GM19372 (cell line): ENCODE data around the gene SMARCD2.
"Not testable (repeated sequence)": the region's sequence is repeated elsewhere in the genome, so short reads cannot be mapped to it uniquely, and the experiment has no call there.

ENCODE experiments used
- ATAC-seq: cut with Tn5 transposase; IDR thresholded peaks from one replicate; pipeline ENCODE4 v1.9.1; 2021; ENCODE audit warnings: mild to moderate bottlenecking, low read depth, moderate library complexity; ENCODE audit not compliant: unreplicated experiment

Gene SMARCD2

GRCh38 chr17:63817736-63818385 lies 24.6 kb downstream of the SMARCD2 start:
- no peak for ATAC-seq

GRCh38 chr17:63816669-63817068 lies 25.8 kb downstream of the SMARCD2 start:
- ATAC-seq, result no peak

- ATAC-seq, result no peak
Observed at GRCh38 chr17:63816123-63816522, 26.4 kb downstream of the SMARCD2 start.

- ATAC-seq, result no peak
Observed at GRCh38 chr17:63809970-63810369, 32.5 kb downstream of the SMARCD2 start.

GRCh38 chr17:63805591-63805990 lies 36.9 kb downstream of the SMARCD2 start:
- no peak for ATAC-seq

GRCh38 chr17:63804328-63804727 lies 38.2 kb downstream of the SMARCD2 start:
- ATAC-seq, result no peak

GRCh38 chr17:63800783-63801182 lies 41.7 kb downstream of the SMARCD2 start:
- ATAC-seq, result no peak

- ATAC-seq, result no peak
Observed at GRCh38 chr17:63798572-63799106, 43.8 kb downstream of the SMARCD2 start.

GRCh38 chr17:63796375-63796774 lies 46.1 kb downstream of the SMARCD2 start:
- ATAC-seq, result not testable (repeated sequence)

GRCh38 chr17:63792055-63792729 lies 50.3 kb downstream of the SMARCD2 start:
- ATAC-seq, result no peak

GRCh38 chr17:63790057-63790456 lies 52.4 kb downstream of the SMARCD2 start:
- ATAC-seq, result no peak

GRCh38 chr17:63786971-63787711 lies 55.3 kb downstream of the SMARCD2 start:
- ATAC-seq, result no peak

- no peak for ATAC-seq
Observed at GRCh38 chr17:63786117-63786516, 56.4 kb downstream of the SMARCD2 start.

- no peak for ATAC-seq
Observed at GRCh38 chr17:63785556-63785955, 56.9 kb downstream of the SMARCD2 start.

- no peak for ATAC-seq
Observed at GRCh38 chr17:63783522-63783921, 59.0 kb downstream of the SMARCD2 start.
